ENCODE measurements around the gene DHX8.
"Not testable (repeated sequence)": the region's sequence is repeated elsewhere in the genome, so short reads cannot be mapped to it uniquely, and the experiment has no call there.

DHX8 gene

DNA sequence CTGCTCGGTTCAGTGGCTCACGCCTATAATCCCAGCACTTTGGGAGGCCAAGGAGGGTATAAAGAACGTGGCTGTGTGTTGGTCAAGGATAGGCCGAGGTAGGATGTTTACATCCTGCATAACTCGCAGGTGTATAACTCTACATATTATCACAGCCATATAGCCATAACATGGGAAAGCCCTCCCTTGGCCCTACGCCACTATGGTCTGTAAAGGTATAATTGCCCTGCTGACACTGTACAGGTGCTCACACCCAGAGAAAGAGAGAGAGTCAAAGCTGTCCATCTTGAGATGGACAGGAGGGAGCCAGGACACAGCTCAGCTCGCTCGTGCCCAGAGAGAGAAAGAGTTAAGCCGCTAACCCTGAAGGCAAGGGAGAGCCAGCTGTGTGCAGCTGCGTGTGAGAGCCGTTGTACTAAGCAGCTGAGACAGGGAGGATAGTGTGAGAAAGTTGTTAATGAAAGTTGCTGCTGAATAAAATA is 30.4 kb upstream of the DHX8 start:
- H3K4me3 ChIP-seq (replicated peaks in 1 of 2; ENCODE audit: low read depth in 2 of 2, low read length in 2 of 2), result no peak overlapping the region
- TF ChIP-seq, protein P1, sequence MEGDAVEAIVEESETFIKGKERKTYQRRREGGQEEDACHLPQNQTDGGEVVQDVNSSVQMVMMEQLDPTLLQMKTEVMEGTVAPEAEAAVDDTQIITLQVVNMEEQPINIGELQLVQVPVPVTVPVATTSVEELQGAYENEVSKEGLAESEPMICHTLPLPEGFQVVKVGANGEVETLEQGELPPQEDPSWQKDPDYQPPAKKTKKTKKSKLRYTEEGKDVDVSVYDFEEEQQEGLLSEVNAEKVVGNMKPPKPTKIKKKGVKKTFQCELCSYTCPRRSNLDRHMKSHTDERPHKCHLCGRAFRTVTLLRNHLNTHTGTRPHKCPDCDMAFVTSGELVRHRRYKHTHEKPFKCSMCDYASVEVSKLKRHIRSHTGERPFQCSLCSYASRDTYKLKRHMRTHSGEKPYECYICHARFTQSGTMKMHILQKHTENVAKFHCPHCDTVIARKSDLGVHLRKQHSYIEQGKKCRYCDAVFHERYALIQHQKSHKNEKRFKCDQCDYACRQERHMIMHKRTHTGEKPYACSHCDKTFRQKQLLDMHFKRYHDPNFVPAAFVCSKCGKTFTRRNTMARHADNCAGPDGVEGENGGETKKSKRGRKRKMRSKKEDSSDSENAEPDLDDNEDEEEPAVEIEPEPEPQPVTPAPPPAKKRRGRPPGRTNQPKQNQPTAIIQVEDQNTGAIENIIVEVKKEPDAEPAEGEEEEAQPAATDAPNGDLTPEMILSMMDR (IDR thresholded peaks at IDR 0.05; ENCODE audit: low read depth, low read length), result no peak
- DNase-seq (ENCODE audit: low read depth in 2 of 2), result no peak

DNA sequence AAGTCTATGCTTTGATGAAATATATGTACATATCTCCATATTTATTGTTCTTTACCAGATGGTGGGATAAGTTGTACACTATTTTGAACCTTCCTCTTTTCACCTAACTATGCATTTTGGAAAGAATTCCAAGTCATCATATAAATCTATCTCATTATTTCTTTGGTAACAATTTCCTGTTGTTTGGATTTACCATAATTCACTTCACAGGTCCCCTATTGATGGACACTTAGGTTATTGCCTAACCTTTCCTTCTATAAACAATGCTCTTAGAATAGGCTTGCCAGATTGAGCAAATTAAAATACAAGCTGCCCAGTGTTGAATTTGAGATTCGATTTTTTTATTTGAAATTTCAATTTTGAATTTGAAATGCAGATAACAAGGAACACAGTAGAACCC is 28.9 kb upstream of the DHX8 start:
- no peak overlapping the region for H3K4me3 ChIP-seq (replicated peaks in 1 of 2; ENCODE audit: low read depth in 2 of 2, low read length in 2 of 2)
- no peak for DNase-seq (ENCODE audit: low read depth in 2 of 2)
- TF ChIP-seq, protein P1 (IDR thresholded peaks at IDR 0.05; ENCODE audit: low read depth, low read length), result no peak

DNA sequence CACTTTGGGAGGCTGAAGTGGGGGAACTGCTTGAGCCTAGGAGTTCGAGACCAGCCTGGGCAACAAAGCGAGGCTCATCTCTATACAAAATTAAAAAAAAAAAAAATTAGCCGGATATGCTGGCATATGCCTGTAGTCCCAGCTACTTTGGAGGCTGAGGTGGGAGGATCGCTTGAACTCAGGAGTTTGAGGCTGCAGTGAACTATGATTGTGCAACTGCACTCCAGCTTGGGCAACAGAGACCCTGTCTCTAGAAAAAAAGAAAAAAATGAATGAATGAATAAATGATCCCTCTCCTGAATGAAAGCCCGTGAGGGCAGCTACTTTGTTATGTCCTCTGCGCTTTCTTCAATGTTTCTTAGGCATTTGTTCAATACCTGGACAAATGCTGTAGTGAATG is 27.7 kb upstream of the DHX8 start:
- no peak overlapping the region for H3K4me3 ChIP-seq (replicated peaks in 1 of 2; ENCODE audit: low read depth in 2 of 2, low read length in 2 of 2)
- DNase-seq (ENCODE audit: low read depth in 2 of 2), result no peak
- TF ChIP-seq, protein P1 (IDR thresholded peaks at IDR 0.05; ENCODE audit: low read depth, low read length), result no peak

DNA sequence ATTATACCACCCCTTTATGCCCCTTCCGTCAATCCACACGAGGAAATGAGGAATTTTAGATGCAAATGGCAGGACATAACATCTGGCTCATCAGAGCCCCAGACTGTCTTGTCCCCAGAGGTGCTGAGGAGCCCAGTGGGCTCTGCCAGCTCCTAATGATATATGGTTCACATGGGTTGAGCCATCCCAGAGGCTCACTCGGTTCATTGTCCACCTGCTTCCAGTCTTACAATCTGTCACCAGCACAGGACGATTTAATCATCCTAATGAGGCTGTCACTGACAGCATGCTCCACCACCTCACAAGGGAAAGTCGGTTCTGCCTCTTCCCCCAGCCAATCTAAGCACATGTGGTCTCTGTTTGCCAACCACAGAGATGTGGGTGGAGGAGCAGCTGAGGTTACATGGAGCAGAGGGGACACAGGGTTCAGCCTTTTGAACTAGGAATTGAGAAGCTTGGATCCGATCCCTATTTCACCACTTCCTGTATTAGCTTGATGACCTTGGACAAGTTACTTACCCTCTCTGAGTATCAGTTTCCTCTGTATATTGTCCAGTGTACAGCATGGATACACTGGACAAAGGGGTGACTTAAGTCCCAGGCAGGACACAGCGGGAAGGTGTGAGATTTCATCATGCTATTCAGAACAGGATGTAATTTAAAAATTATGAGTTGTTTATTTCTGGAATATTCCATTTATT is 27.0 kb upstream of the DHX8 start:
- no peak overlapping the region for H3K4me3 ChIP-seq (replicated peaks in 1 of 2; ENCODE audit: low read depth in 2 of 2, low read length in 2 of 2)
- TF ChIP-seq, protein P1 (IDR thresholded peaks at IDR 0.05; ENCODE audit: low read depth, low read length), result no peak
- peak; percentile 12 to 46 for DNase-seq (ENCODE audit: low read depth in 2 of 2)

DNA sequence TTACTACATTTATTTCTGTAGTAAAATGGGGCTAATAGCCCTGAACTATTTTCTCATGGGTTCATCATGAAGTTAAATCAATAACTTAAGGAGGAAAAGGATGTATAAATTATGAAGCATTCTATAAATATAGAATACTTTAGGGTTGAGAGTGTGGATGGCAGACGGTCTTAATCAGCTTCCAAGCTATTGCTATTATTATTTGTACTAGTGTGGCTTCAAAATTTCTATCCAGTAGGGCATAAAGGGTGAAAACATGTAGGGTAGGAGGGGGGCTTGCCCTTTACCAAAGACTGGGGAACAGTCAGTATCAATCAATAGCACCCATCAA is 26.4 kb upstream of the DHX8 start:
- H3K4me3 ChIP-seq (replicated peaks in 1 of 2; ENCODE audit: low read depth in 2 of 2, low read length in 2 of 2), result no peak overlapping the region
- no peak for DNase-seq (ENCODE audit: low read depth in 2 of 2)
- TF ChIP-seq, protein P1 (IDR thresholded peaks at IDR 0.05; ENCODE audit: low read depth, low read length), result no peak

DNA sequence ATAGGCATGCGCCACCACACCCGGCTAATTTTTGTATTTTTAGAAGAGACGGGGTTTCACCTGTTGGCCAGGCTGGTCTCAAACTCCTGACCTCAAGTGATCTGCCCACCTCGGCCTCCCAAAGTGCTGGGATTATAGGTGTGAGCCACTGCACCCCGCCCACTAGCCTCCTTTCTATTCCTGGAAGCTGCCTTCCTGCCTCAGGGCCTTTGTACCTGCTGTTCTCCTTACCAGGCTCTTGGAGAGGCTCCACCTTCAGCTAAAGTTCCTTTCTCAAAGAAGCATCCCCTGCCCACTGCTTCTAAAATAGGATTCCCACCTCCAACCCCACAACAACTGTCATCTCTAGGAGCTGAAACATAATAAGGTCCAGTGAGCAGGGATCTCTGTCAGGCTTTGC is 23.9 kb upstream of the DHX8 start:
- DNase-seq (ENCODE audit: low read depth in 2 of 2), result not testable (repeated sequence)

DNA sequence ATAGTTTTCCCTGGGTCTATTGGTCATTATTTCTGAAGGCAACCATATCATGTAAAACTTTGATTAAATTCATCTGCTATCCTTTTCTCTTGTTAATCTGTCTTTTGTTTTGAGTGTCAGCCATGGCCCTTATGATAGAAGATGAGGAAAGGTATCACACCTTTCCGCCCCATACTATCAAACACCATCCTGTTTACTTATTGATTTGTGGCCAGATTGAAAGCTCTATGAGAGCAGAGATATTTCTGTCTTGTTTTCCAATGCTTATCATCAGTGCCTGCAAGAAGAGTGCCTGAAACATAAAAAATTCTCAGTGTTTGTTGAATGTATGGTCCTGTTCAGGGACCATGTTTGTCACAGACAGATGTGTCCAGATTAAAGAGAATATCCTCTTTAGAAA is 22.6 kb upstream of the DHX8 start:
- no peak for DNase-seq (ENCODE audit: low read depth in 2 of 2)
- no peak overlapping the region for H3K4me3 ChIP-seq (replicated peaks in 1 of 2; ENCODE audit: low read depth in 2 of 2, low read length in 2 of 2)
- TF ChIP-seq, protein P1 (IDR thresholded peaks at IDR 0.05; ENCODE audit: low read depth, low read length), result no peak

More for the DNA sequence above, 23.9 kb upstream of the DHX8 start:
- H3K4me3 ChIP-seq (replicated peaks in 1 of 2; ENCODE audit: low read depth in 2 of 2, low read length in 2 of 2), result not testable (repeated sequence)

DNA sequence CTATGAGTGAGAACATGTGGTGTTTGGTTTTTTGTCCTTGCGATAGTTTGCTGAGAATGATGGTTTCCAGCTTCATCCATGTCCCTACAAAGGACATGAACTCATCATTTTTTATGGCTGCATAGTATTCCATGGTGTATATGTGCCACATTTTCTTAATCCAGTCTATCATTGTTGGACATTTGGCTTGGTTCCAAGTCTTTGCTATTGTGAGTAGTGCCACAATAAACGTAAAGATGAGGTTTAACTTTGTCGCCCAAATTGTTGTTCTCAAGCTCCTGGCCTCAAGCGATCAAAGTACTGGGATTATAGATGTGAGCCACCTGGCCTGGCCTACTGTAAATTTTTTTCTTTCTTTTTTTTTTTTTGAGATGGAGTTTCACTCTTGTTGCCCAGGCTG is 21.2 kb upstream of the DHX8 start:
- not testable (repeated sequence) for H3K4me3 ChIP-seq (replicated peaks in 1 of 2; ENCODE audit: low read depth in 2 of 2, low read length in 2 of 2); DNase-seq (ENCODE audit: low read depth in 2 of 2)

Measured in cardiac fibroblast (primary cell).